GM23248 (cell line): Measurements from ENCODE around the gene FSTL4.

Experiments
- EZH2 ChIP-seq: fragments of 200-600 bp; sonication (generic); IDR thresholded peaks from 2 replicates; pipeline ENCODE4 v1.6.1; 2018; ENCODE audit warnings: antibody characterized with exemption, mild to moderate bottlenecking; ENCODE audit not compliant: insufficient read depth, poor library complexity, severe bottlenecking
- EZH2phosphoT487 ChIP-seq: fragments of 200-600 bp; sonication (generic); IDR thresholded peaks from 2 replicates; pipeline ENCODE4 v1.6.1; 2018; ENCODE audit warnings: antibody characterized with exemption, moderate library complexity, mild to moderate bottlenecking, low read depth; ENCODE audit not compliant: insufficient read depth

GRCh38 chr5:133277744-133278143 is 334.6 kb downstream of the FSTL4 start:
- no peak for TF ChIP-seq EZH2phosphoT487
- no peak for TF ChIP-seq EZH2
